ENCODE measurements around the gene FYCO1. TPM values are rescaled to one million over a fixed set of nuclear protein-coding genes. Genes with fewer than 3 reads are reported as not detected.

The FYCO1 gene
- total and polyA plus RNA-seq, 9 of the 15 experiments (the other 6 are each of a cell fraction or from before 2014, with no cell fraction given) = 2.1 to 13.8 (median 7.4) TPM

GRCh38 chr3:45922950-45923590 is 72.6 kb downstream of the FYCO1 start (continued):
- TF ChIP-seq CREB5 (CRISPR knock-in tag; IDR thresholded peaks at IDR 0.05) (no peak), SMARCC2 (IDR thresholded peaks at IDR 0.05; ENCODE audit: low read depth) (no peak)

- DNase-seq (ENCODE audit: extremely low read depth in 1 of 4, low spot score in 3 of 4) (no peak), FAIRE-seq (no peak), ATAC-seq (no peak)
- H3K36me3 ChIP-seq (ENCODE audit: control insufficient read depth, insufficient read depth, low read length) = peaks cover 45% of the 10 kb centered on the region; the same call in 1 of the 3 replicates
- no peaks in the 10 kb centered on the region for H4K20me1 ChIP-seq (replicated peaks; ENCODE audit: control insufficient read depth, insufficient read depth, low read length)
- WGBS (ENCODE audit: insufficient coverage, low coverage, missing lambda C conversion rate) = 66% methylated on average over 3 of the region's 3 CpGs
- ChIA-PET POLR2A (interaction anchor here (0.5 to 1.0 kb wide), 2 partner anchors 36 to 419 kb away, joined by 3 read pairs; partner anchors contain the start of gene CCR9), CTCF (ENCODE audit: low intra/inter-chr PET ratio) (no interaction called here)
- H3K27ac ChIP-seq (ENCODE audit: extremely low read depth, low read depth, low read length) = no peak overlapping the region
- H3K9ac ChIP-seq (ENCODE audit: insufficient read depth in 1 of 2, low read depth in 2 of 2, low read length in 2 of 2) = no peak overlapping the region
- H2AFZ ChIP-seq (ENCODE audit: low read depth, low read length) = no peak overlapping the region
- intact Hi-C loops (cut with micrococcal nuclease) = loop anchor here (10.0 kb wide), 1 partner anchor 257 kb away; no protein-coding TSS in a partner anchor
- H3K27me3 ChIP-seq (ENCODE audit: control insufficient read depth in 2 of 2, insufficient read depth in 2 of 2, low read length in 2 of 2) = no peaks in the 10 kb centered on the region
- H3K4me2 ChIP-seq (ENCODE audit: insufficient read depth, low read length) = no peak overlapping the region
- H3K4me3 ChIP-seq = no peak overlapping the region
- no TSS peak for BruUV-seq (replicated peaks)
- in situ Hi-C loops (cut with MboI) = loop anchor here (10.0 kb wide), 1 partner anchor 887 kb away; no protein-coding TSS in a partner anchor
- H3K79me2 ChIP-seq (ENCODE audit: control insufficient read depth, insufficient read depth, low read length) = no peaks in the 10 kb centered on the region
- H3K9me3 ChIP-seq (replicated peaks; ENCODE audit: control insufficient read depth, insufficient read depth, low read depth, low read length) = no peaks in the 10 kb centered on the region
- H3K4me1 ChIP-seq (replicated peaks in 1 of 2; ENCODE audit: control insufficient read depth in 2 of 2, insufficient read depth in 2 of 2, low read length in 2 of 2) = no peaks in the 10 kb centered on the region
- H3K9me1 ChIP-seq (ENCODE audit: control insufficient read depth, insufficient read depth, low read length) = no peaks in the 10 kb centered on the region
- TF ChIP-seq DEAF1 (CRISPR knock-in tag; IDR thresholded peaks at IDR 0.05) (no peak), ATF6 (CRISPR knock-in tag; IDR thresholded peaks at IDR 0.05) (no peak), DLX4 (CRISPR knock-in tag; IDR thresholded peaks at IDR 0.05) (no peak), NFATC3 (IDR thresholded peaks at IDR 0.05) (no peak), ETS1 (conservative IDR thresholded peaks at IDR 0.05; ENCODE audit: control insufficient read depth, low read depth, low read length) (no peak), CBX3 (IDR thresholded peaks at IDR 0.05; ENCODE audit: borderline replicate concordance in 1 of 2, low read length in 2 of 2) (no peak), HDAC8 (tag; IDR thresholded peaks at IDR 0.05) (no peak), RBM15 (IDR thresholded peaks at IDR 0.05; ENCODE audit: insufficient read depth, low read length) (no peak), ZNF274 (IDR thresholded peaks at IDR 0.05; ENCODE audit: borderline replicate concordance, low read depth, low read length) (no peak)
These were observed 73.6 kb downstream of the FYCO1 start for GRCh38 chr3:45922039-45922326.

Measured in K562 (cell line).